Hematopoietic multipotent progenitor cell treated with erythropoietin and hydrocortisone succinate and interleukin-3 and kit ligand, for 4 days (in vitro differentiated cells): Measurements from ENCODE around the gene EYA4.
"Not testable (repeated sequence)": the region's sequence is repeated elsewhere in the genome, so short reads cannot be mapped to it uniquely, and the experiment has no call there.

Experiments used
- DNase-seq: peaks from one replicate; pipeline ENCODE4 v3.0.0-alpha.2; 2015

Gene EYA4

GRCh38 chr6:133353061-133353460 is 111.9 kb downstream of the EYA4 start:
- no peak for DNase-seq

- DNase-seq, result no peak
Measured at GRCh38 chr6:133355922-133356321, 114.8 kb downstream of the EYA4 start.

DNA sequence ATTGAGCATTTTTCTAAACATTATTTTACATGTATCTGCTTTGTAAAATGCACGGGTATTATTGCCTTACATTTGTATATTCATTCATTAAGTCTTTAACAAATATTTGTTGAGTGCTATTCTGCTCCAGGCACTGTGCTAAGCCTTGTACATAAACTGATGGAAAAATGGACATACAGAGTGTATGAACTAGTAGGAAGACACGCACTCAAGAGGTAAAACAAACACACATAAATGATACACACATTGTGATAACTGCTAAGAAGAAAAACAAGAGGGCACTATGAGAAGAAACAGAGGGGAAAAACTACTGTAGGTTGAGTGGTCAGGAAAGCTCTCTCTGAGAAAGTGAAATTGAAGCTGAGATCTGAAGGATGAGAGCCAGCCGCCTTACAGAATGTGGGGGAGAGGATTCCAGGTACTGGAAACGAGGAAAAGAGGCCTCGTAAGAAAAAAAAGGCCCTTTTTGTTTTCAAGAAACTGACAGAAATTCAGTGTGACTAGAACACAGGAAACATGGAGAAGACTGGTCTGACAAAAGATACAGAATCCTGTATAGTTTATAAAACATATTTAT is 117.5 kb downstream of the EYA4 start:
- DNase-seq, result no peak

DNA sequence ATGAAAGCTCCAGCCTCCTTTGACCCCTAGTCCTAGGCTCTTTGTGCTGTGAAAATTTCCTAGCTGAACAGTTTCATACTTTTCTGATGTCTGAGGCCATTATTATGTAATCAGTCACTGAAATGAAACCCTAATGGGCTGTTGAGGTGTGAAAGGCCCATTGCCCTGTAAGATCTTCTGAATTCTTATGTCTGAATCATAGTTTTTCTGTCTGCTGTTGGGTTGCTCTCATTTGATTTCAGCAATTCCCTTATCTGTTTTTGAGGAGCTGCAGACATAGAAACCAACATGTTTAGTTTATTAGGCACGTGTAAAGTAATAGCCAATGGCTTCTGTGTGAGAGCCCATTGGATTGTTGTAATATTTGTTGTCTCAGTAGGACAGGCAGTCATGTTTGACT is 118.1 kb downstream of the EYA4 start:
- DNase-seq, result no peak

GRCh38 chr6:133359760-133360159 is 118.6 kb downstream of the EYA4 start:
- no peak for DNase-seq

- no peak for DNase-seq
Measured at GRCh38 chr6:133360194-133360593, 119.0 kb downstream of the EYA4 start.

GRCh38 chr6:133362813-133363212 is 121.7 kb downstream of the EYA4 start:
- no peak for DNase-seq

GRCh38 chr6:133368664-133369063 is 127.5 kb downstream of the EYA4 start:
- DNase-seq, result no peak

DNA sequence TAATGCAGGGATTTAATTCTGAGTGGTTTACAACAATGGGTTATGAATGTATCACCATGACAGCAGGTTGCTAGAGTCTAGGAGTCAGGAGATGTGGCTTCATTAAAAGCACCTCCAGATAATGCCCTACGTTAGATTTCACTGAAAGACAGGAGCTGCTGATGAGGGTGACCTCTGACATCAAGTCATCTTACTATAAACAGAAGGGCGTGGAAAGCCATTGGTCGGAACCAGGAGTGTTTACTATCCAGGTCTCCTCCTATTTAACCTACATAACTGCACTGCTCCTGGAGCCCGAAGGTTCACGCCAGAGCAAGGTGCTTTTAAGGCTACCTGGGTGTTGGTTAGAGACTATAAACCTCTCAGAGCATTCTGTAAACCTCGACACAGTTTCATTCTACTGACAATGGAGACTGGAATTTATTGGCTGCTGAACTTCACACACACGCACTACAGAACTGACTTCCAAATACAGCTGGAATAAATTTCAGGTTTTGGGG is 128.7 kb downstream of the EYA4 start:
- no peak for DNase-seq

DNA sequence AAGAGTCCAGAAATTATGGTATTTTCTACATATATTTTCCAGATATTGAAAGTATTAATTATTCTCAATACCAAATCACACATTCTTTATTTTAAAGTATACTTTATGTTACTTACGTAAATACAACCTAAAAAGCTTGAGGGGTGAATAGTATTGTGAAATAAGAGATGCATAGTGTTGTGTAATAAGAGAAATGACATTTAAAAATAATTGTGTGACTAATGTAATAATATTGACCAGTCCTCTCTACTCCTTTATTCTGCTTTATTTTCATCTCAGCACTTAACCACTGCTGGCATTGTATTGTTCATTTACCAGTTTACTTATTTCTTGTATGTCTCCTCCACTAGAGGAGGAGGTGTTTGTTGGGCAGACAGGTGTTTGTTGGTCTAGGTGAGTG is 135.6 kb downstream of the EYA4 start:
- no peak for DNase-seq

DNA sequence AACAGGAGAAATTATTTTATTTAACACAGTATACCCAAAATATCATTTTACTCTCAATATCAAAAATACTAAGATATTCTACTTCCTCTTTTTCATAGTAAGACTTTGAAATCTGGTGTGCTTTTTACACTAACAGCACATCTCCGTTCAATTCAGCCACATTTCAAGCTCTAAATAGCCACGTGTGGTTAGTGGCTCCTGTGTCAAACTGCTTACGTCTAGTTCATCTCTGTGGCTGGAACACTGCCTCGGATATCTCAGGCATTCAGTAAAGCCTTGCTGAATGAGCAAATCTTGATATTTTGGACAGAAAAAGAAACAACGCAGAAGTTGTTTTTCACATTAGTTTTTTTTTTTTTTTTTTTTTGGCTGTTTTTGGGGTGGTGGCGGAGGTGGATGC is 136.1 kb downstream of the EYA4 start:
- DNase-seq, result peak; percentile 8

GRCh38 chr6:133380047-133380446 is 138.9 kb downstream of the EYA4 start:
- no peak for DNase-seq

- no peak for DNase-seq
Measured at GRCh38 chr6:133380723-133381122, 139.6 kb downstream of the EYA4 start.

DNA sequence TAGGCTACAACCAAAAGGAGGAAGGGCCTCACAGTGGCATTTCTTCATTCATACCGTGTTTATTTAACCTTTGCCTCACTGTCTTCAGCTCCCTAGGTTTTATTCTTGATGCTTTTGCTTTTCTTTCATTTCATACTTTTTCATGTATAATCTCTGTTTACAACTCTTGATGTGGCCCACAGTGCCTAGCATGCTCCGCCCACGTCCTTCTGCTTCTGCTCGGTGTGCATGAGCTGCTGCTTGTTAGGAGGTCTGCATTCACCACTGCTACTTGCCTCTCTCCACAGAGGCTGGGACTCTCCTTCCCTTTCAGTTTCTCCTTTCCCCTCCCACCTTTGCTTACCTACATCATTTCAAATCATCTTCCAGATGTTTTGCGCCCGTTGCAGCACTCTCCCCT is 147.6 kb downstream of the EYA4 start:
- DNase-seq, result no peak

DNA sequence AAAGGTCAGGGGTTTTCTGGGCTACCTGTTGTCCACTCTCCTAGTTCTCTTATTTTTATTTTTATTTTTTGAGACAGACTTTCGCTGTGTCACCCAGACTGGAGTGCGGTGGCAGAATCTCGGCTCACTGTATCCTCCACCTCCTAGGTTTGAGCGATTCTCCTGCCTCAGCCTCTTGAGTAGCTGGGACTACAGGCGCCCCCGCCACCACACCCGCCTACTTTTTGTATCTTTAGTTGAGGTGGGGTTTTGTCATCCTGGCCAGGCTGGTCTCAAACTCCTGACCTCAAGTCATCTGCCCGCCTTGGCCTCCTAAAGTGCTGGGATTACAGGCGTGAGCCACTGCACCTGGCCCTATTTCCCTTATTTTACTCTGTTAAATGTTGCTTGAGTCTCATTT is 149.0 kb downstream of the EYA4 start:
- DNase-seq, result no peak

- DNase-seq, result no peak
Measured at GRCh38 chr6:133392015-133392414, 150.9 kb downstream of the EYA4 start.

DNA sequence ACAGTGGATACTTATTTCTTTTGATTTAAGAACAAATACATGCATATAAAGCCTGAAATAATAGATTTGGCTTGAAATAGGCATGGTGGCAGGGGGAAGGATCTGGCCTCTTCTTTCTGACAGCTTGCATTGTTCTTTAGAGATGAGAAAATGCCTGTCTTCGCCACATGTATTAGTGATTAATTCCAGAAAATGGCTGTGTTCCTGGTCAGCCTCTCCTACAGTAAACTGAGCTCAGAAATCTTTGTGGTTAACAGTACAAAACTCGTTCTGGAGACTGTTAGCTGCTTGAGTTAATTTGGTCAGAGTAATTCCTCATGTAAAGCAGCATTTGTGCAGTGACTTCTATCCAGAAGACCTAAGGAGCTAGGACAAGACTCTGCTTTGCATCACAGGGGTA is 151.5 kb downstream of the EYA4 start:
- DNase-seq, result no peak

DNA sequence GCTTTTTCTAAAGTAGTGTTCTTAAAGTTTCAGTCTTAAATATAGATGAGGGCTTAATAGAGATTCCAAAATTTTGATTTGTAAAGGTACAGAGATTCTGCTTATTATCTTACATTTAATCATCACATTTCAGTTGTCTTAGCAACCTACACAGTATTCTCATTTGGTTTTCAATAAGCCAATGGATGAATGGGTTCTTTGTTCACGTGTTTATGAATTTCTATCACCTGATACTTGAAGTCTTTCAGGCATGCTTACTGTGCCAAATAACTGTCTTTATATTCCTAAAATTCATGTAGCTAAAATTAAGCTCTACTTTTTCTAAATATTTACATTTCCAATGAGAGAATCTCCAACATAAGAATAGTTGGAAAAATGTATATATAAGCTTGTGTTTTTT is 152.7 kb downstream of the EYA4 start:
- no peak for DNase-seq

DNA sequence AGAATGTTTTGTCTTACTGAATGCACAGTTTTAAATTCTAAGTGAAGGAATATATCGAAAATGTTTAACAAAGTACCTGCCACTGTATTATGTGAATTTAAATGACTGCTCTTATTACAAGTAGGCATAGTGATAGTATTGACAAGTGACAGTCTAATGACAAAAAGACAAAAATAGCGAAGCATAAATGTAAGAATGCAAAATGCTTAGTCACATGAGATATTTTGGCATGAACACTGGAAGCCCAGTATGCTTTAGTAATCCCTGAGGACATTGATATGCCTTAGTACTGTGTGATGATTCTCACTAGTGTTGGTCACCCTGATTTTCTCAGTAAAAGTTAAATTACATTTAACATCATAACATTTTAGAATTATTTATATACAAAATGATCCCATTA is 153.5 kb downstream of the EYA4 start:
- DNase-seq, result no peak

DNA sequence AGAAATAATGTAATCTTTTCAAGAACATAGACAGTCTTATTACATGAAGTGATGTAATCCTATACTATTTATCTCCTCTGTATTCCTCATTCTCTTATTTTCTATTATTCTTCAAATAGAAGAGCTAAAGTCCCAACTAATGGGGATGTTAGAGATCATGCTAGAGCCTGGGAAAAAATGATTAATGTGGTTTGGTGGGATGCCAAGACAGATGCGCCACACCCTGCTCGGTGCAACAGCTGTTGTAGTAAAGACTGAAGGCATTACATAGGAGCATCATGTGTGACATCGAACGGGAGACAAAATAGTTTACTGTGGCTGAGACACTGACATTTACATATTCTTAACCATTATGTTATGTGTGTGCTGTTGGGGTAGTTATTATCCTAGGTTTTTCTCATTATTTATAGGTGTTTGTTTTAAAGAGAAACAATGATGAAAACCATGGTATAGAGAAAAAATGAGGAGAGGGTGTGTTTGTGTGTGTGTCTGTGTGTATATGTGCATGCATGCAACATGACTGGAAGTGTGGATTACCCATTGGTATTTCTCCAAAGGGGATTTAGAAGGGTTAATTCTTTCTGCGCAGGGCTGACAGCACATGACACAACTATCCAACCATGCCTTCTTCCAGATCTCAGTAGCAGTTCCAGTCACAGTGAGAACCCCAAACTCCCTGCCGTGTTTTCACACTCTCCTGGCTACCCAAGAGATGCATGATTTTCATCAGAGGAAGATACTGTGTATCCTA is 155.3 kb downstream of the EYA4 start:
- peak; percentile 22 for DNase-seq

- DNase-seq, result no peak
Measured at GRCh38 chr6:133396984-133397348, 155.8 kb downstream of the EYA4 start.

DNA sequence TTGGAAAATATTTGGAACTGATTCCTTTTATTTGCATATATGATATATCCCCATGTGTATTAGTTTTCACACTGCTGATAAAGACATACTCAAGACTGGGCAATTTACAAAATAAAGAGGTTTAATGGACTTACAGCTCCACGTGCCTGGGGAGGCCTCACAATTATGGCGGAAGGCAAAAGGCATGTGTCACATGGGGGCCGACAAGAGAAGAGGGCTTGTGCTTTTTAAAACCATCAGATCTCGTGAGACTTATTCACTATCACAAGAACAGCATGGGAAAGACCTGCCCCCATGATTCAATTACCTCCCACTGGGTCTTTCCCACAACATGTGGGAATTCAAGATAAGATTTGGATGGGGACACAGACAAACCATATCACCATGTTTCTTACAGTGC is 156.4 kb downstream of the EYA4 start:
- not testable (repeated sequence) for DNase-seq

DNA sequence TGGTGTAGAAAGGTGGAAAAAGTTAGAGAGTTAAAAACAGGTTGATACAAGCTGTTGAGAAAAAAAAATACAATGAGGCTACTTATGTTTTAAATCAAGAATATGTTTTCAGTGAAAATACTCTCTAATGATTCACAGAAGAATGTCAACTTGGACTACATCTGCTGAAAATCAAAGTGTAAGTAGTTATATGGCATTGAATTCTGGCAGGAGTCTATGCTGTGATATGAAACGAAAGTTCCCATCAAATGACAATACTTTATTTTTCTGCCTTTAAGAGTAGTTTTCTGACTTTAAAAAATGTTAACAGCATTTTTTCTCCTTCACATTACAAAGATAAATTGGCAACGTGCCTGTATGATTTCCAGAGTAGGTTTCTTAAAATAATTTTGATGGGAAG is 158.3 kb downstream of the EYA4 start:
- no peak for DNase-seq

- no peak for DNase-seq
Measured at GRCh38 chr6:133404151-133404550, 163.0 kb downstream of the EYA4 start.

- DNase-seq, result no peak
Measured at GRCh38 chr6:133404728-133405127, 163.6 kb downstream of the EYA4 start.
